Heart left ventricle (tissue), 13 donors: ENCODE results near the gene COLEC12.

Experiments
- CTCF ChIP-seq, 12 donors: fragments of 200-600 bp; sonication (generic) in 4 of 12; IDR thresholded peaks; one replicate each; pipeline versions ENCODE4 v1.5.0 to v1.8.0; 2018 to 2022; ENCODE audit warnings: antibody characterized with exemption in 12 of 12, mild to moderate bottlenecking in 5 of 12
- POLR2A ChIP-seq, 2 donors: fragments of 450-650 bp; IDR thresholded peaks; one replicate each; pipeline ENCODE4 v1.6.1; 2017; ENCODE audit warnings: antibody characterized with exemption in 2 of 2, mild to moderate bottlenecking in 2 of 2, moderate library complexity in 2 of 2
- donor health status: ischemic (EF 13 %, LVEDD 7.1; RV severe dilation, severe dysfunction).
- donor health status: DM: no; HTN: yes; CAD: no.
- donor health status: DM: no; HTN: no; CAD: no.
- donor health status: ischemic (EF 25% LVEDD 6.9; RV normal size, moderate dysfunction).
- donor health status: ischemic (EF 25% LVEDD 5.7; RV mildly dilated, moderate dysfunction).
- donor health status: ischemic (EF 35%, LVEDD 5.7; RV mildly dilated, moderate dysfunction).
- donor health status: nonischemic (EF 11% LVEDD 7.7; RV severe dilation, severe dysfunction).
- donor health status: DM: yes; HTN: yes; CAD: no.
- donor health status: PGD.
- donor health status: ischemic (EF 29% LVEDD 5.4; RV normal size, mild dysfunction).
- donor health status: nonischemic (EF 23%, LVEDD 6.1; RV moderate dilation, normal function).

- no peak for TF ChIP-seq CTCF (IDR thresholded peaks at IDR 0.05)
- TF ChIP-seq POLR2A (IDR thresholded peaks at IDR 0.05) = no peak
Observed at GRCh38 chr18:470661-471501, 29.6 kb downstream of the COLEC12 start.
